HG03097 (cell line): ENCODE measurements around the gene THEMIS2.

ENCODE experiments used
- ATAC-seq: cut with Tn5 transposase; IDR thresholded peaks from one replicate; pipeline ENCODE4 v1.9.1; 2021; ENCODE audit not compliant: unreplicated experiment, low FRiP score

Gene THEMIS2

DNA sequence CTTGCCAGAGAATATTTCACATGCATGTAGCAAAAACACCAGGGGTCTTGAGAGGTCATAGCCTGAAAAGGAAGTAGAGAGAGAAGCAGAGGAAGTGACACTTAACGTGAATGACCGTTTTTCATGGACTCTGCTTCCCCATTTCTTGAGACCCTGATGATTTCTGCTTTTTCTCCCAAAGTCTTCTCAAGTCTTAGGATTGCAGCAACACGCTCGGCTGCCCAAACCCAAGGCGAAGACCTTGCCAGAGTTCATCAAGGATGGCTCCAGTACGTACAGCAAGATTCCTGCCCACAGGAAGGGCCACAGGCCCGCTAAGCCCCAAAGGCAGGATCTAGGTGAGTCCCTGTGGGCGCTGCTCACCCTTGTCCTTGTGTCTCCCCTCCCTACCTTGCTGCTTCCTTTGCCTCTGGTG lies 12.8 kb downstream of the THEMIS2 start:
- ATAC-seq, result no peak

DNA sequence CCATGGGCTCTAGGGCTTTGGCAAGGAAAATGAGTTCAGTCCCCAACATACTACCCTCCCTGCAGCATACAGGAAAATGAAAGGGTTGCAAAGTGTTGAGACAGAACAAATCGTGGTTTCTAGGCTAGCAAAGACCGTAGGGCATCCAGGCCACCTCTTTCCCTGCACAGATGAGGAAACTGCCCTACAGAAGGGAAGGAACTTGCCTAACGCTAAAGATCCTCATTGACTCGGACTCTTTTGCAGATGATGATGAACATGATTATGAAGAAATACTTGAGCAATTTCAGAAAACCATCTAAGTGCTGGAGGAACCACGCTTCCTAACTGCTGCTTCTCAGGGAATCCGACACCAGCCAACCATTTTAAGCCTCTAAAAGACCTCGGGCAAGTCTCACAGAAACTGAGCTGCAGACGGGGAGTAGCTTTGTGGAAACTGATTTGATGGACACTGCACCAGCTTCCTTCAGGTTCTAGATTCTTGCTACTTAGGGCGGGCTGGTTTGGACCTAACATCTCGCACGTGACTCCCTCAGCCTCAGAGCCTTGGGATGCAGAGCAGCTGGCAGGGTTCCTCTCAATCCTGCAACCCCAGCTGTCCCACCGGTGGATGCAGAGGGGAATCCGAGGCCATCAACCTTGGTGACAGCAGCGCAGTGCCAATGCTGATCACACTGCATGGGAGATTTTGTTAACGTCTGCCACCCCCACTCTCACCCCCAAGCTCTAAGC lies 13.4 kb downstream of the THEMIS2 start:
- ATAC-seq, result no peak

DNA sequence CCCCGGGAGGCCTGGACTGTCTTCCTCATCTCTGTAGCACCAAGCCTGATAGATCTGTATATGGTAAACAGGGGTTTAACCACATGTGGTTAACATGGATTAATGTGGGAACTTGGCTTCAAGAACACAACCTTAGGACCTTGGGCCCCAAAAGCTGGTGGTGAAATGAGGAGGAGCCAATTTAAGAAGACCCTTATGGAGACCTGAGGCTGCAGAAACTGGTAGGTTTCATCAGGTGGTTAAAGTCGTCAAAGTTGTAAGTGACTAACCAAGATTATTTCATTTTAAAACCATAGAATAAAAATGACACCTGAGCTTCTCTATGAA lies 14.0 kb downstream of the THEMIS2 start:
- no peak for ATAC-seq

DNA sequence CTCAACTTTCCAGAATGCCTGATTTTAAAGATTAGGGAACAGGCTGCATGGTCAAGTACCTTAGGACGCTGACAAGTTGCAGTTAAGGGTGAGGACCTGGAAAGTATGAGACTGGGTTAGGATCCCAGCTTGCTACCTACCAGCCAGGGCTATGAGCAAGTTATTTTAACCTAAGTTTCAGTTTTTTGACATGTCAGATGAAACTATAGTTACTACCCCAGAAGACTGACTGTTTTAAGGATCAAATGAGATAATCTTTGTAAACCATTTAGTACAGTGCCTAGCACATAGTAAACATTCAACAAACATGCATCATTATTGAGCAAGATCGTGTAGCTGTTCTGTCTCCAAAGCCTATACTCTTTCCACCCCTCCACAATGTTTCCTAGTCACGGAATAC lies 14.4 kb downstream of the THEMIS2 start:
- ATAC-seq, result no peak

DNA sequence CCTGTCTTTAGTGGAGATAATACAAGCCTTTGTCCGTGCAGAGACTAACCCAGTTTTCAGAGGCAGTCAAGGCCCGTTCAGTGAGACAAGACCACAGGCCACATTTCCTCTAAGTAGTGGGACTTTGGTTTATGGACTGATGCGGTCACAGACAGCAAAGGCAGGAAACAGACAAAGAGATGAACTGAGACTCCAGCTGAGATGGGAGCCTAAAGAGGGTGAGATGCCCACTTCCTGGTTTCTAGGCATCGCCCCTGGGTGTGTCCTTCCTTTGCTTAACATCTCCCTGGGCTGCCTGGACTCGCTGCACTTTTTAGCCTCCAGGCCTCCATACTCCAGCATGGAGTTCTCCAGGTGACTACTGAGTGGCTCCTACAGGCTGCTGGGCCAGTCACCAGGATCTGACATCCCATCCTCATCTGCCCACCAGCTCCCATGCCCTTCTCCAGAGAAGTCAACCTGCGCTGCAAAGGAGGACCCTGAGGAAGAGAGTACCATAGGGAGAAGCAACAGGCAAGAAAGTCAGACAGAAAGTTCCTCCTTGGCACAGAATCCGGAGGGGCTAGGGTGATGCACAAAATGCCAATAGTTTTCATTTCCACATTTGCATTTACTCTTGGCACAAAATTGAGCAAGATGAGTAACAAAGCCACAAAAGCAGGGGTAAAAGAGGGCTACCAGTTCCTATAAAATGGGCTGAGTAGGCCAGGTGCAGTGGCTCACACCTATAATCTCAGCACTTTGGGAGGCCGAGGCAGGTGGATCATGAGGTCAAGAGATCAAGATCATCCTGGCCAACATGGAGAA lies 15.1 kb downstream of the THEMIS2 start:
- no peak for ATAC-seq

DNA sequence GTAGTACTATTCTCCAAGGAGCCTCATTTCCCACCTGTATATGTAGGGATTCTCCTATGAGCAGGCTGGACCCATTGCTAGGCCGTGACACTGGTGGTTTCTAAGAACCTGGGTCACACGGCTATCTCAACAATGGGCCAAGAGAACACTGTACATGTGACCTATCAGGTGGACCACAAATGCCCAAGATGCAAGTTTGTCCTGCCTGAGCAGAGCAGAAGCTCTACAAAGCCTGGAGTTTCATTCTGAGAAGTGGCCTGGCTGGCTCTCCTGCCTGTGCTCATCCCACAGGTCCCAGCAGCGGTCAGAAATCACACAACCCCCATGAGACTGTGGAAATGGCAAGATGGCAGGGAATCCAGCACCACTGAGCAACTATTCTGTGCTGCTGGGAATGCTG lies 17.2 kb downstream of the THEMIS2 start:
- no peak for ATAC-seq

DNA sequence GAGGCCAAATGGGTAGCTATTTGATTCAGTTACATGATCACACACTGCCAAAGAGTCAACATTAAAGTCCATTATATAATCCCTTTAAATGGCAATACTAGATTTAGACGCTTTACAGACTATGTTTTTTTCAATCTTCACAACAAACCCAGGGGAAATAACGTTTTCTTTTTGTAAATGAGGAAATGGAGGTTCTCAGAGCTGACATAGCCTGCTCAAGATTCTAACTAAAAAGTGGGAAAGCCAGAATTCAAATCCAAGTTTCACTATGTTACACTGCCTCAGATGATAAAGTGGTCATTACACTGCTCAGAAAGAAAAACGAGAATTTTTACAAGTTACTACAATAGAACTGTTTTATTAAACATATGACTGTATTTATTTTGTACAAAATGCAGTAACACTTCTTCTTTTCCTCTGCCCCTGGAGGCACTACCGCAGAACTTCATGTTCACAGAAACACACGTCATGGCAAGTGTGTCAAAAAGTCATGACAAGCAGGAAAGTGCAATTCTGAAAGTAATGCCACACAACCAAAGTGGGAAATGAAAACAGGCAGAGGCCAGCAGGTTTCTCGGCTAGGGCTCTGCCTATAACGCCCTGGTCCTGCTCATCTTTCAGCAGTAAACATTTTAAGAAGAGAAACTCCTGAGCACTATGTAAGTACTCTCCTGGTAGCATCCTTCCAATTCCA lies 19.0 kb downstream of the THEMIS2 start:
- ATAC-seq, result peak; percentile 47

DNA sequence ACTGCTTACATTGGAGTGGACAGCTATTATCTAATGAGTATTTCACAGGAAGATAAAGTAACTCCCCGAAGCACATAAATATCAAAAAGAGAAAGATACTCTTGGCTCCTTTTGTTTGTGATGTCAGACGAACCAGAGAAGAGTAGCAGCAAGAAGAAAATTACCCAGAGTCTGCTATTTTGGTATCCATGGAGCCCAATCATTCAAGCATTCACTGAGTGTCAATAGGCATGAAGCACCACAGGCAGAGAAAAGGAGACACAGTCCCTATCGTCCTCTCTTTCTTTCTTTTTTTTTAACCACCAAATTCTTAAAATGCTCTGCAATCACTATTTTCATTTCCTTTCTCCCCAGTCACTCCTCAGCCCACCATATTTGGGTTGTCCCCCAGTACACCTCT lies 22.2 kb downstream of the THEMIS2 start:
- no peak for ATAC-seq

DNA sequence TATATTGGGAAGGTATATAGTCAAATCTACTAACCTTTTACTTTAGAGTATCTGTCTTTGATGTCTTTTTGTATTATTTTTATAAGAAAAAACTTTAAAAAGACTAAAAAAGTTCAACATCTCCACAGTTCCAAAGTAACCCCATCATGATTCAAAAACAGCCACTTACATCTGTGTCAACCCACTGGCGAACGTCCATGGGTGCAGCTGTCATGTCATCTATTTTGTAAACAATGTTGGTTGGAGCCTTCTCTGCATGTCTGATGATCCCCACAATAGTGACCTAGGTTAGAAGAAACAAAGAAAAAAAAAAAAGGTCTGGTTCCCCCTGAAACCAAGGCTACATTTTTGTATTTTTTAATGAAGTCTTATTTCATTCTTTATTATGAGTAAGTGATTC lies 34.4 kb downstream of the THEMIS2 start:
- no peak for ATAC-seq

DNA sequence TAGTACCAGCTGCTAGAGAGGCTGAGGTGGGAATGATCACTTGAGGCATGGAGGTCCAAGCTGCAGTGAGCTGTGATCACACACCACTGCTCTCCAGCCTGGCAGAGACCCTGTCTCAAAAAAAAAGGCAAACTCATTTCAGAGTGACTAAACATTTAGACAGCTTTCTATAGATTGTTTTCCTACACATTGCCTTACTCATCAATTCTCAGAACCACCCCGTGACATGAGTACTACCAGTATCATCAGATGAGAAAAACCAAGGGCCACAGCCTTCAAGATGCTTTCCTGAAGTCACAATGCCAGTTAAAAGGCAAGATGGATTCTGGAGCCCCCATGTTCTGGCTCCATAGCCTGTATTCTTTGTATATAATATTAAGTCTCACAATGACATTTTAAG lies 40.1 kb downstream of the THEMIS2 start:
- no peak for ATAC-seq

DNA sequence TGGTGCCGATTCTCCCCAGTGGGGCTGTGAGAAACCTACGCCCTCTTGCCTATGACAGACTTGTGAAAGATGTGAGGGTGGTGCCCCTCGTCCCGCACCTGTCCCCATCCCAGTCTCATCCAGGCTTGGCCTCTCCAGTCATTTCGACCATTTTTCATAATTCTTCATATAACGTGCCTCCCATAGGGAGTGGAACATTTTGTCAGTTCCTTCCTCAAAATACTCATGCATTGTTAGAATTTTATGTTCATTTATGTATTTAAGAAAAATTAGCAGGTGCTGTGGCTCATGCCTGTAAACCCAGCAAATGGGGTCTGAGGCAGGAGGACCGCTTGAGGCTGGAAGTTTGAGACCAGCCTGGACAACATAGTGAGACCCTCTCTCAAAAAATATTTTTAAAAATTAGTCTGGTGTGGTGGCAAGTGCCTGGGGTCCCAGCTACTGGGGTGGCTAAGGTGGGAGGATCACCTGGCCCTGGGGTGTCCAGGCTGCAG lies 42.8 kb downstream of the THEMIS2 start:
- no peak for ATAC-seq

DNA sequence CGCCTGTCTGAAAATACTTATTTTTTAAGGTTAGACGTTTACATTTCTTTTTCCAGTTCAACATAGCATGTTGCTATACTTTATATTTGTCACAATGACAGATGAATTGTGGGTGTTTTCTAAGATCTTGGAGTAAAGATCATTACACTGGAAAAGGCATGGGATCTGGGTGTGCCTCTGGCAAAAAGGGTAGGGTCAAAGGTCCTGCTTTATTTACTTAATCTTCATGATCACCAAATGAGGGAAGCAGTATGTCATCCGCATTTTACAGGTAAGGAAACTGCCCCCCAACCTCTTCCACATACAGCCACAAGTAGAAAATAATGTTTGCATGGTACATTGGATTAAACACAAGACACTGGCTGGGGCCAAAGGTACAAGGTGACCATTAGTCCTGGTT lies 49.9 kb downstream of the THEMIS2 start:
- ATAC-seq, result no peak

DNA sequence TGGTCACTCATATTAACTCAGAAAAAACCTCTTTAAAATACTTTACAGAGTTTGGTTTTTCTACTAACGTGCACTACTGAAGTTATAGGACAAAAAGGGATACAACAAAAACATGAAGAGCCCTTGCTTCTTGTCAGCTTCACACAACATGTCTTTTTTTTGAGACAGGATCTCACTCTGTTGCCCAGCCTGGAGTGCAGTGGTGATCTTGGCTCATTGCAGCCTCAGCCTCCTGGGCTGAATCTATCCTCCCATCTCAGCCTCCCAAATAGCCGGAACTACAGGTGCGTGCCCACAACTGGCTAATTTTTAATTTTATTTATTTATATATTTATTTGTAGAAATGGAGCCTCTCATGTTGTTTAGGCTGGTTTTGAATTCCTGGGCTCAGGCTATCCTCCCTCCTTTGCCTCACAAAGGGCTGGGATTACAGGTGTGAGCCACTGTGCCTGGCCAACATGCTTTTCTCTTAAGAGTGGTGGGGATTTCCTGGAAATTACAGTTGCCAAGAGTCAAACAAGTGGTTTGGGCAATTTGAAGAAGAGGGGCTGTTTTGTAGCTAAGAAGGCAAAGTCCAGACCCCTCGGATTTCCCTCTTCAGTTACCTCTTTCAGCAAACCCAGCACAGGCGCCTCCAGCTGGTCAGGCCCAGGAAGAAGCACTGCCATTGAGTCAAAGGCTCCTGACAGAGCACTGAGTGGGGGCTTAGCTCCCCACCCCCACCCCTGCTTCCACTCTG lies 56.0 kb downstream of the THEMIS2 start:
- ATAC-seq, result no peak

DNA sequence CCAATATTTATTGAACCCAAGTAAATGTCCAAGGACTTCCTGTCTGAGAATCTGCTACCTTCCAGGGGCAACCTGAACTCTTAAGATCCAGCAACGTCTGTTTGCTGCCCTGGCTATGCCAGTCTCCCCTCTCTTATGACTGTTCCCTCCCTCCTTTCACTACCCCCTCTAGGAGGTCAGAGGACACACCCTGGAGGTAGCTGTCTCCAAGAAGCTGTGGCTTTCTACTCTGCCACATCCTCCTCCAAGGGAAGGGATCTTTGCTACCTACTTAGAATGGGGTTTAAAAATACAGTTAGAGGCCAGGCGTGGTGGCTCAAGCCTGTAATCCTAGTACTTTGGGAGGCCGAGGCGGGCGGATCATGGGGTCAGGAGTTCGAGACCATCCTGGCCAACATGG lies 58.8 kb downstream of the THEMIS2 start:
- no peak for ATAC-seq

DNA sequence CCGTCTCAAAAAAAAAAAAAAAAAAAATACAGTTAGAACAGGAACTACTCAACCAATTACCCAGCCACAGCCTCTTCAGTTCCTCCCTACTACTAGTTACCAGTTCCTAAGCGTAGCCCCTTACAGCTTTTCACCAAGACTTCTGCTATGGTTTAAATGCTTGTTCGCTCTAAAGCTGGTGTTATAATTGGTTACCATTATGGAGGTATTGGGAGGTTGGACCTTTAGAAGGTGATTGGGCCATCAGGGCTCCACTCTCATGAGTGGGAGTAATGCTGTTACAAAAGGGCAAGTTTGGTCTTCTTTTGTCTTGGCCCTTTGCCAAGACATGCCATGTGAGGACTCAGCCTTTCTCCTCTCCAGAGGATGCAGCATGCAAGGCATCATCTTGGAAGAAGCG lies 59.4 kb downstream of the THEMIS2 start:
- no peak for ATAC-seq

DNA sequence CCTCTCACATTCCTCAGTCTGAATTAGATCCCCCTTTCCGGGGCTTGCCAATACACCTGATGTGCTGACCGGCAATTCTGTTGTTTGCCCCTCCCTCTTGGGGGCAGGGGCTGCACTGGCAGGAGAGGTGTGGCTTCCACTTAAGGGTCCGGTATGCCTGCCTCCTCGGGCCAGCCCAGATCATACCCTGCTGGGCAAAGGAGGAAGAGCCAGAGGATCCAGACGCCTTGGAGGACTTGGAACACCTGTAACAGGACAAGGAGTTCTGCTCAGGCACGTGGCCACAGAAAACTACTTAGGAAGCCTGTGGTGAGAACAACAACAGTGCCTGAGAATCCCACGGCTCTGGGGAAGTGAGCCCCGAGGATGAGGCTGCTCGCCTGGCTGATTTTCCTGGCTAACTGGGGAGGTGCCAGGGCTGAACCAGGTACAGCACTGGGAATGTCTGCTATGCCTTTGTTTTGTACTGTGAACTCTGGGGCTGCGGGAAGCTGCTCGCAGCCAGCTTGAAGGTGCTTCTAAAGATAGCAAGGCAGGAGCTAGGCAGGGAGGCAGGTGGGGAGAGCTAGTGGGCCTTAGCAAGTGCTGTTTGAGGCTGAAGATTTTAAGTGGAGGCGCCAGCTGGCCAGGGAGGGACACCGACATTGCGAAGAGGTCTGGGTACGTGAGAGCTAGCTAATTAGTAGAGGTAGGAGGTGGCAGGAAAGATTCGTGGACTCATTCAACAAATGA lies 62.6 kb downstream of the THEMIS2 start, which contains the start of gene SMPDL3B:
Gene SMPDL3B, plus strand, starts transcription at position 183 of the 732 bp plus-strand sequence. Its CDS starts 184 bp downstream, at position 367.
- no peak for ATAC-seq

DNA sequence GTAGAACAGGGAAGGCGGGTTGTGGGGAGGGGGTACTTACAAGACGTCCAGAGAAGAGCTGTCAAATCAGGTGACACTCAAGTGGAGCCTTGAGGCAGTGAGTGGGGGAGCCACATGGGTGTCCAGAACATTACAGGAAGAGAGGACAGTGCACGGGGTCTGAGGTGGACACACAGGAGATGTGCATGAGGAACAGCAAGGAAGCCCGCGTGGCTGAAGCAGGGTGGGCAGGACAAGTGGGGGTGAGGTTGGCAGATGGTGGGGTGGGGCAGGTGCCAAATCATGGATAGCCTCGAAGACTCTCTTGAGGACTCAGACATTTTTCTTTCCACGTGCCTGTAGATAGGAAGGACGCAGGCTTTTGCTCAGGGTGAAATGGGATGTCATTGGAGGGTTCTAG lies 63.4 kb downstream of the THEMIS2 start:
- no peak for ATAC-seq
